Testis (tissue), 3 donors: ENCODE measurements around the gene KATNB1. TPM values are rescaled to one million over a fixed set of nuclear protein-coding genes. Genes with fewer than 3 reads are reported as not detected.
"Not testable (repeated sequence)": the region's sequence is repeated elsewhere in the genome, so short reads cannot be mapped to it uniquely, and the experiment has no call there.

Experiments
- DNase-seq: peaks from one replicate; pipeline ENCODE4 v3.0.0-alpha.2; 2019
- H3K27ac ChIP-seq, 2 donors: fragments of 200-600 bp; sonication (generic); one replicate each; pipeline ENCODE4 v1.5.1; 2019
- H3K27me3 ChIP-seq: fragments of 200-600 bp; sonication (generic); one replicate; pipeline ENCODE4 v1.5.1; 2019
- H3K36me3 ChIP-seq: fragments of 200-600 bp; sonication (generic); one replicate; pipeline ENCODE4 v1.5.1; 2017; ENCODE audit warnings: low read depth; ENCODE audit errors: missing control alignments
- H3K4me1 ChIP-seq: fragments of 200-600 bp; sonication (generic); one replicate; pipeline ENCODE4 v1.5.1; 2019
- H3K4me3 ChIP-seq, 2 donors: fragments of 200-600 bp; sonication (generic); one replicate each; pipeline ENCODE4 v1.5.1; 2017 to 2019
- H3K9me3 ChIP-seq: fragments of 200-600 bp; sonication (generic); one replicate; pipeline ENCODE4 v1.5.1; 2017
- CTCF ChIP-seq, 3 experiments: fragments of 450-650 bp in 2 of 3; fragments of 200-600 bp in 1 of 3; sonication (generic) in 1 of 3; IDR thresholded peaks; one replicate each; pipeline ENCODE4 v1.5.1; 2016 to 2019; ENCODE audit warnings: antibody characterized with exemption in 3 of 3, mild to moderate bottlenecking in 2 of 3, moderate library complexity in 1 of 3
- POLR2A ChIP-seq: fragments of 450-650 bp; IDR thresholded peaks from one replicate; pipeline ENCODE4 v1.6.1; 2017; ENCODE audit warnings: antibody characterized with exemption, mild to moderate bottlenecking, moderate library complexity
- WGBS, 2 donors: methylation state at CpG; one replicate each; pipeline ENCODE4 v1.1.5; 2018; 5-methylcytosine and 5-hydroxymethylcytosine counted together
- intact Hi-C: fragments of 100-400 bp; cut with DNase I; formaldehyde crosslinking; loops from one replicate; pipeline ENCODE4 v1.15.1; 2023; ENCODE audit warnings: low total_unique reads
- polyA plus RNA-seq: library from polyadenylated mRNA; stranded (reverse); fragments of 350-450 nt; fragmentation: Illumina TruSeq; extraction: RNeasy Lipid Tissue Mini Kit (QIAGEN cat#74804); gene quantifications from one replicate; pipeline ENCODE4 v1.2.3, GENCODE V29; 2014; ENCODE audit warnings: low read depth, low replicate concordance; ENCODE audit not compliant: insufficient read depth
- total RNA-seq, 2 donors: library from RNA; depleted of rRNA; stranded (reverse); fragments of >200 nt; gene quantifications; one replicate each; pipeline ENCODE4 v1.2.3, GENCODE V29; 2016

KATNB1 gene
- total and polyA plus RNA-seq, 3 donors from 2014 or later, result 52.7 to 105 (median 53.5) TPM

DNA sequence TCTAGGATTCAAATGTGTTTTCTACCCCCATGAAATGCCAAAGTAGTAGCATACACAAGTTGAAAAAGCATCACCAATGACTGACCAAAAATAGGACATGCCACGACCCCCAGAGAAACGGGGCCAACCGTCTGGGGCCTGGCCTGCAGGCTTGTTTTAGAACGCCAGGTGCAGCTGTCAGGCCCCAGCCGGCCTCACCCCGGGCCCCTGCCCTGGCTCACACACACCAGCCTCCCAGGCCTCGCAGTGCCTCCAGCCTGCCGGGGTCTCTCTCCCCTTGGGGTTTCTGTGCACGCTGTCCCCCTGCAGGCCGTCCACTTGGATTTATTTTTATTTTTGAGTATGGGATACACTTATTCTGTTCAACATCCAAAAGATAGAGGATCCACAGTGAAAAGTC, 7.9 kb downstream of the KATNB1 start:
- intact Hi-C loops, result no loop called here
- 79 to 83% methylated on average over 10 of the region's 10 CpGs for WGBS, 2 donors
- Histone ChIP-seq H3K4me3 (no peak overlapping the region), H3K36me3 (no peaks in the 10 kb centered on the region), H3K4me1 (no peaks in the 10 kb centered on the region), H3K9me3 (no peaks in the 10 kb centered on the region), H3K27ac (no peak overlapping the region), H3K27me3 (no peaks in the 10 kb centered on the region)
- no peak for DNase-seq
- no peak for TF ChIP-seq POLR2A
- TF ChIP-seq CTCF (IDR thresholded peaks at IDR 0.05), result no peak

DNA sequence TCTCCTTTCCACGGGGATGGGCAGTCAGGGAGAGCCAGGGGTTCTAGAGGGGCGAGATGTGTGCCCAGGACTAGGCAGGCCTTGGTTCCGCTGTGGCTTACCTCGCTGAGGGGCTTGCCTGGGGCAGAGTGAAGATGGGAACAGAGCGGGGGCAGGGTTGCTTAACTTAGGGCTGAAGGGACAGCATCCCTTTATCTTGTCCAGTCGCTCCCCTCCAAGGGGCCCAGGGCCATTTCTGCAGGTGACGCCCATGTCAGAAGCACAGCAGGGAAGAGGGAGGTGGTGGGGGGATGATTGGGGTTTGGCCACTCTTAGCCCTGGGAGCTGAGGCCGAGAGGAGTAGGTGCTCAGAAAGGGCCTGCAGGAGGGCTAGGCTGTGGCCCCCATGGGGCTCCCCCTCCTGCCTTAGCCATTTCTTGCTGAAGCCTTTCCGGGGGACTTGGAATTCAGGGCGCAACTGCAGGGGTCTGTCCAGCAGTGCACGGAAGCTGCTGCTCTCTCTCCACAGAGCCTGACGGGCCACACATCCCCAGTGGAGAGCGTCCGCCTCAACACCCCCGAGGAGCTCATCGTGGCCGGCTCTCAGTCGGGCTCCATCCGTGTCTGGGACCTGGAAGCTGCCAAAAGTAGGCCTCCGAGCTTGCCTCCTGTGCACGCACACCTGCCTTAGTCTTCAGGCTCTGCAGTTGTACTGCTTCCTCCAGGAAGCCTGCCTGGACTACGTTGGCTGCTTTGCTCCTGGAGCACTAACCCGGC, 8.5 kb downstream of the KATNB1 start:
- intact Hi-C loops, result no loop called here
- no peaks in the 10 kb centered on the region for H3K27me3 ChIP-seq
- 92 to 94% methylated on average over 20 to 22 of the region's 23 CpGs for WGBS, 2 donors
- no peaks in the 10 kb centered on the region for H3K9me3 ChIP-seq
- DNase-seq, result no peak
- H3K4me3 ChIP-seq, result no peak overlapping the region
- TF ChIP-seq POLR2A (no peak), CTCF (IDR thresholded peaks at IDR 0.05) (no peak)
- H3K4me1 ChIP-seq, result no peaks in the 10 kb centered on the region
- H3K36me3 ChIP-seq, result no peaks in the 10 kb centered on the region
- H3K27ac ChIP-seq, result no peak overlapping the region

DNA sequence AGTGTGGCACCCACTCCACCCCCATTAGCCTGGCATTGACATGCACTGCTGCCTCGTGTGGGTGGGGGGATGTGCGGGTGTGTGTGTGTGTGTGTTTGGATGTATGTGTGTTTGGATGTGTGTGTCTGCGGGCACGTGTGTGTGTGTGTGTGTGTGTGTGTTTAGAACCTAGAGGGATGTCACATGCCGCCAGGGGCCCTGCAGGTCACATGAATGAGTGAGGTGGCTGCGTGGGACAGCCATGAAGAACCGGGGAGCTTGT, 9.0 kb downstream of the KATNB1 start:
- no peaks in the 10 kb centered on the region for H3K9me3 ChIP-seq
- intact Hi-C loops, result no loop called here

DNA sequence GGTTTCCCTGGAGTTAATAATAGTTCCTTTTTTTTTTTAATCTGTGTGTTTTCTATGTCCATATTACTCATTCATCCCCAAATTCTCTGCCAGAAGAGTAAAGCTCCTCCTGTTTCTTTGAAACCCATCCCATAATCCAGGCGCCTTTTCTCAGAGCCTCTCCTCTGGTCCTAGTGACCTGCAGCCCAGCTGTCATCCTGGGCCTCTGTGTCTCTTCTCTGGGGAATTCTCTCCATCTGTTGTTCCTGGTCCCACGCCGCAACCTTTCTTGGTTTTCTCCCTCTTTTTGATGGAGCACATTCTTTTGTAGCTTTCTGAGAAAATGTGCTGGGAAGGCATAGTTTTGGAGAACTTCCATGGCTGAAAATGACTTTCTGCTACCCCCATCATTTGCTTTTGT, 10.2 kb downstream of the KATNB1 start:
- 93 to 97% methylated on average over 3 of the region's 3 CpGs for WGBS, 2 donors
- intact Hi-C loops, result no loop called here
- Histone ChIP-seq H3K4me1 (no peaks in the 10 kb centered on the region), H3K9me3 (no peaks in the 10 kb centered on the region), H3K27ac (no peak overlapping the region), H3K4me3 (no peak overlapping the region), H3K36me3 (no peaks in the 10 kb centered on the region), H3K27me3 (no peaks in the 10 kb centered on the region)
- no peak for DNase-seq
- no peak for TF ChIP-seq CTCF (IDR thresholded peaks at IDR 0.05)
- TF ChIP-seq POLR2A, result no peak

More for the DNA sequence above, 9.0 kb downstream of the KATNB1 start:
- no peaks in the 10 kb centered on the region for H3K27me3 ChIP-seq
- H3K36me3 ChIP-seq, result no peaks in the 10 kb centered on the region
- H3K4me1 ChIP-seq, result no peaks in the 10 kb centered on the region
- WGBS, 2 donors, result 89 to 100% methylated on average over 4 to 6 of the region's 7 CpGs
- H3K4me3 ChIP-seq, result no peak overlapping the region
- H3K27ac ChIP-seq, result no peak overlapping the region
- DNase-seq, result no peak
- TF ChIP-seq CTCF (IDR thresholded peaks at IDR 0.05) (no peak), POLR2A (no peak)

- H3K4me3 ChIP-seq, H3K36me3 ChIP-seq, H3K27me3 ChIP-seq, H3K4me1 ChIP-seq, H3K9me3 ChIP-seq, H3K27ac ChIP-seq, DNase-seq, intact Hi-C loops: not testable (repeated sequence)
- 92 to 95% methylated on average over 6 to 7 of the region's 7 CpGs for WGBS, 2 donors
These were observed 10.7 kb downstream of the KATNB1 start for GRCh38 chr16:57746316-57746715.
